Stimulated activated naive CD8-positive, alpha-beta T cell treated with anti-CD3 and anti-CD28 coated beads, Interleukin-15, Interleukin-2, amounts not matched to agents 100 U/mL and 50 U/mL, for 24 hours (primary cell): ENCODE data around the gene MAGIX.
A peak's percentile ranks its signal among the peaks of the same experiment; 100 is the strongest.
"Not testable (repeated sequence)": the region's sequence is repeated elsewhere in the genome, so short reads cannot be mapped to it uniquely, and the experiment has no call there.

Experiments
- ATAC-seq: fragments of 150-1000 bp; cut with Tn5 transposase; one replicate; pipeline ENCODE4 v1.10.0; 2021
- DNase-seq: peaks from one replicate; pipeline ENCODE4 v3.0.0; 2021

The MAGIX gene

GRCh38 chrX:49160908-49161307 is 1.6 kb upstream of the MAGIX start:
- DNase-seq (no peak), ATAC-seq (no peak)

- ATAC-seq (no peak), DNase-seq (no peak)
Measured at GRCh38 chrX:49161632-49162031, 926 bp upstream of the MAGIX start.

GRCh38 chrX:49163555-49164419 is 1.2 kb downstream of the MAGIX start:
- ATAC-seq: peak; percentile 60
- DNase-seq: peak; percentile 83

- ATAC-seq: no peak
- no peak for DNase-seq
Measured at GRCh38 chrX:49164589-49165360, 2.2 kb downstream of the MAGIX start.

GRCh38 chrX:49165901-49166881 is 3.6 kb downstream of the MAGIX start:
- ATAC-seq (peak; percentile 55), DNase-seq (peak; percentile 78)

- peak; percentile 59 for ATAC-seq
- DNase-seq: peak; percentile 78
Measured at GRCh38 chrX:49166914-49167739, 4.6 kb downstream of the MAGIX start.

GRCh38 chrX:49167740-49168108 is 5.2 kb downstream of the MAGIX start:
- DNase-seq (no peak), ATAC-seq (no peak)

GRCh38 chrX:49171752-49172279 is 9.3 kb downstream of the MAGIX start, which contains the start of gene PLP2:
TSS of gene PLP2 (plus strand) at chrX:49171898. CDS start at chrX:49172001, 103 bp downstream.
- DNase-seq (peak; percentile 82), ATAC-seq (peak; percentile 67)

- DNase-seq: peak; percentile 80
- ATAC-seq: peak; percentile 82
Measured at GRCh38 chrX:49172280-49172780, 9.8 kb downstream of the MAGIX start.

GRCh38 chrX:49173544-49173943 is 11.0 kb downstream of the MAGIX start:
- ATAC-seq: not testable (repeated sequence)

GRCh38 chrX:49174723-49175122 is 12.2 kb downstream of the MAGIX start:
- DNase-seq: no peak
- no peak for ATAC-seq

More at GRCh38 chrX:49173544-49173943, 11.0 kb downstream of the MAGIX start:
- DNase-seq: not testable (repeated sequence)

GRCh38 chrX:49175435-49176274 is 13.1 kb downstream of the MAGIX start:
- DNase-seq (no peak), ATAC-seq (no peak)

GRCh38 chrX:49176421-49177326 is 14.1 kb downstream of the MAGIX start:
- DNase-seq (no peak), ATAC-seq (no peak)

GRCh38 chrX:49177338-49177833 is 14.8 kb downstream of the MAGIX start:
- ATAC-seq: peak; percentile 35
- DNase-seq: no peak

GRCh38 chrX:49177873-49178480 is 15.4 kb downstream of the MAGIX start:
- DNase-seq (no peak), ATAC-seq (no peak)

GRCh38 chrX:49178537-49178936 is 16.0 kb downstream of the MAGIX start:
- no peak for DNase-seq
- no peak for ATAC-seq

GRCh38 chrX:49179358-49179757 is 16.8 kb downstream of the MAGIX start:
- DNase-seq: no peak
- ATAC-seq: no peak
